Peyer's patch (tissue), 4 donors: ENCODE measurements around the gene OPCML.

Experiments
- POLR2A ChIP-seq, 2 donors: fragments of 450-650 bp; IDR thresholded peaks; one replicate each; pipeline ENCODE4 v1.5.1; 2017; ENCODE audit warnings: antibody characterized with exemption in 2 of 2, mild to moderate bottlenecking in 2 of 2, moderate library complexity in 2 of 2
- TF ChIP-seq, protein P1 (sequence below), 6 experiments: fragments of 450-650 bp in 4 of 6; fragments of 200-600 bp in 2 of 6; sonication (generic) in 1 of 6; IDR thresholded peaks; one replicate each; pipeline ENCODE4 v1.5.1; 2017 to 2019; ENCODE audit warnings: antibody characterized with exemption in 6 of 6, mild to moderate bottlenecking in 3 of 6, moderate library complexity in 1 of 6

DNA sequence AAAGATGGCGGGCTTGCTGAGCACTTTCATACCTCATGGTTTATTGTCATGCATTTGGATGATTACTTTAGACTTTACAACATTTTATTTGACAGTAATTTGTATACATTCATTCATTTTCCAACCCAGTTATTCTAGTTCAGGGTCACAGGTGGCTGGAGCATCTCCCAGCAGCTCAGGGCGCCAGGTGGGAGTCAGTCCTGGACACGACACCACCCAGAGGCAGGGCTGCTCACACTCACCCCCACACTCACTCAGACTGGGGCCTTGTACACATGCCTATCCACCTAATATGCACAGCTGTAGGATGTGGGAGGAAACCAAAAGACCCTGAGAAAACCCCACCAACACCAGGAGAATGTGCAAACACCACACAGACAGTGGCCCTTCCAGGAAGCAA lies 123.9 kb downstream of the OPCML start:
- TF ChIP-seq POLR2A (IDR thresholded peaks at IDR 0.05), result no peak
- TF ChIP-seq, protein P1, sequence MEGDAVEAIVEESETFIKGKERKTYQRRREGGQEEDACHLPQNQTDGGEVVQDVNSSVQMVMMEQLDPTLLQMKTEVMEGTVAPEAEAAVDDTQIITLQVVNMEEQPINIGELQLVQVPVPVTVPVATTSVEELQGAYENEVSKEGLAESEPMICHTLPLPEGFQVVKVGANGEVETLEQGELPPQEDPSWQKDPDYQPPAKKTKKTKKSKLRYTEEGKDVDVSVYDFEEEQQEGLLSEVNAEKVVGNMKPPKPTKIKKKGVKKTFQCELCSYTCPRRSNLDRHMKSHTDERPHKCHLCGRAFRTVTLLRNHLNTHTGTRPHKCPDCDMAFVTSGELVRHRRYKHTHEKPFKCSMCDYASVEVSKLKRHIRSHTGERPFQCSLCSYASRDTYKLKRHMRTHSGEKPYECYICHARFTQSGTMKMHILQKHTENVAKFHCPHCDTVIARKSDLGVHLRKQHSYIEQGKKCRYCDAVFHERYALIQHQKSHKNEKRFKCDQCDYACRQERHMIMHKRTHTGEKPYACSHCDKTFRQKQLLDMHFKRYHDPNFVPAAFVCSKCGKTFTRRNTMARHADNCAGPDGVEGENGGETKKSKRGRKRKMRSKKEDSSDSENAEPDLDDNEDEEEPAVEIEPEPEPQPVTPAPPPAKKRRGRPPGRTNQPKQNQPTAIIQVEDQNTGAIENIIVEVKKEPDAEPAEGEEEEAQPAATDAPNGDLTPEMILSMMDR (IDR thresholded peaks at IDR 0.05), result no peak
